ENCODE measurements around the gene BAIAP2. TPM values are rescaled to one million over a fixed set of nuclear protein-coding genes. Genes with fewer than 3 reads are reported as not detected.
A peak's percentile ranks its signal among the peaks of the same experiment; 100 is the strongest.

BAIAP2 gene
- total and polyA plus RNA-seq, 2 of the 13 experiments (the other 11 are each of a cell fraction or from before 2014, with no cell fraction given) = 22.5 to 24.0 TPM

DNA sequence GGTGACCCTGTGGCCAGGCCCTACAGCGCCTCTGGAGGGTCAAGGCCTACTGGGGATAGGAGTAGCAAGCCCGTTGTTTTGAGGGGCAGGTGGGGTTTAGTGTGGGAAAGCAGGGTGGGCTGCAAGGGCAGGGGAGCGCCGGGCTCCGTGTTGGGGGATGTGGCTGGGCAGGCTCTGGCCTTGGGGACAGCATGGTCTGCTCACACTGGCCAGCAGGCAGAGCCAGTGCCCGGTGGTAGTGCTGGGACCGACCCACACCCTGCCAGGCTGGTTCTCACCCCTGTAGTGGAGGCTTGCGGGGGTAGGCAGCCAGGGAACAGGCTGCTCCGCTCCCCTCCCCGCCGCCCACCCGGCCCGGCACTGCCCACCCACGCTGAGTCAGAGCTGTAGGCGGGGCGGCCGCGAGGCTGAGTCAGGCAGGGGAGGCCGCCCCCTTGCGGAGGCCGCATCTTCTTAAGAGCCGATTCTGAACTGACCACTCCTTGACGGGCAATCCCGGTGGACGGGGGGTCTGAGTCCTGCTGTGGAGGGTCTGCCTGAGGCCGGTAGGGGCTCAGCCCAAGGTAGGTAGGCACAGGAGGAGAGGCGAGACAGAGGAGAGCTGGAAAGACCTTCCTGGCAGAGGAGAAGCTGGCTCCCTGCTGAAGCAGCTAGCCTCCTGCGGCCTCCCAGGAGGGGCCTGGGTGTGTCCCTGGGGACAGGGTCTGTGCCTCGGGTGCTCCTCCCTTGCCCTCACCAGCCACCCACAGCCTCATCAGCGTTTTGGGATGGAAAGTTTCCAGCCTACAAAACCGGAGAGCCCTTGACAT is 62.4 kb downstream of the BAIAP2 start (continued):
- TF ChIP-seq ZNF224 (CRISPR knock-in tag; IDR thresholded peaks at IDR 0.05) (no peak), FOXK1 (CRISPR knock-in tag; IDR thresholded peaks at IDR 0.05; ENCODE audit: borderline replicate concordance, low read depth) (0 out of 2 replicates have a peak, but pooled peaks have one; percentile 17), GZF1 (CRISPR knock-in tag; IDR thresholded peaks at IDR 0.05) (peak; percentile 63; the same call in 1 of the 2 replicates), ZNF879 (CRISPR knock-in tag; IDR thresholded peaks at IDR 0.05) (no peak), RBAK (CRISPR knock-in tag; IDR thresholded peaks at IDR 0.05) (no peak), HNRNPLL (IDR thresholded peaks at IDR 0.05; ENCODE audit: low read depth, low read length, poor library complexity, severe bottlenecking) (peak; percentile 51), KAT8 (CRISPR knock-in tag; IDR thresholded peaks at IDR 0.05) (peak; percentile 41), ZNF180 (CRISPR knock-in tag; IDR thresholded peaks at IDR 0.05; ENCODE audit: borderline replicate concordance, low read depth) (no peak), ZNF430 (CRISPR knock-in tag; IDR thresholded peaks at IDR 0.05) (0 out of 2 replicates have a peak, but pooled peaks have one; percentile 63), SMARCC2 (IDR thresholded peaks at IDR 0.05) (no peak), HCFC1 (IDR thresholded peaks at IDR 0.05; ENCODE audit: low read depth, low read length) (peak; percentile 15; the same call in 1 of the 2 replicates), ZNF547 (CRISPR knock-in tag; IDR thresholded peaks at IDR 0.05) (no peak), SAFB2 (CRISPR knock-in tag; IDR thresholded peaks at IDR 0.05; ENCODE audit: borderline replicate concordance, low read depth) (no peak)
- TF ChIP-seq, protein P1, sequence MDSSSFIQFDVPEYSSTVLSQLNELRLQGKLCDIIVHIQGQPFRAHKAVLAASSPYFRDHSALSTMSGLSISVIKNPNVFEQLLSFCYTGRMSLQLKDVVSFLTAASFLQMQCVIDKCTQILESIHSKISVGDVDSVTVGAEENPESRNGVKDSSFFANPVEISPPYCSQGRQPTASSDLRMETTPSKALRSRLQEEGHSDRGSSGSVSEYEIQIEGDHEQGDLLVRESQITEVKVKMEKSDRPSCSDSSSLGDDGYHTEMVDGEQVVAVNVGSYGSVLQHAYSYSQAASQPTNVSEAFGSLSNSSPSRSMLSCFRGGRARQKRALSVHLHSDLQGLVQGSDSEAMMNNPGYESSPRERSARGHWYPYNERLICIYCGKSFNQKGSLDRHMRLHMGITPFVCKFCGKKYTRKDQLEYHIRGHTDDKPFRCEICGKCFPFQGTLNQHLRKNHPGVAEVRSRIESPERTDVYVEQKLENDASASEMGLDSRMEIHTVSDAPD (CRISPR knock-in tag; IDR thresholded peaks at IDR 0.05) = no peak
- TF ChIP-seq, protein P2, sequence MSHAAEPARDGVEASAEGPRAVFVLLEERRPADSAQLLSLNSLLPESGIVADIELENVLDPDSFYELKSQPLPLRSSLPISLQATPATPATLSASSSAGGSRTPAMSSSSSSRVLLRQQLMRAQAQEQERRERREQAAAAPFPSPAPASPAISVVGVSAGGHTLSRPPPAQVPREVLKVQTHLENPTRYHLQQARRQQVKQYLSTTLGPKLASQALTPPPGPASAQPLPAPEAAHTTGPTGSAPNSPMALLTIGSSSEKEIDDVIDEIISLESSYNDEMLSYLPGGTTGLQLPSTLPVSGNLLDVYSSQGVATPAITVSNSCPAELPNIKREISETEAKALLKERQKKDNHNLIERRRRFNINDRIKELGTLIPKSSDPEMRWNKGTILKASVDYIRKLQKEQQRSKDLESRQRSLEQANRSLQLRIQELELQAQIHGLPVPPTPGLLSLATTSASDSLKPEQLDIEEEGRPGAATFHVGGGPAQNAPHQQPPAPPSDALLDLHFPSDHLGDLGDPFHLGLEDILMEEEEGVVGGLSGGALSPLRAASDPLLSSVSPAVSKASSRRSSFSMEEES (CRISPR knock-in tag; IDR thresholded peaks at IDR 0.05) = no peak
- TF ChIP-seq, protein P3, sequence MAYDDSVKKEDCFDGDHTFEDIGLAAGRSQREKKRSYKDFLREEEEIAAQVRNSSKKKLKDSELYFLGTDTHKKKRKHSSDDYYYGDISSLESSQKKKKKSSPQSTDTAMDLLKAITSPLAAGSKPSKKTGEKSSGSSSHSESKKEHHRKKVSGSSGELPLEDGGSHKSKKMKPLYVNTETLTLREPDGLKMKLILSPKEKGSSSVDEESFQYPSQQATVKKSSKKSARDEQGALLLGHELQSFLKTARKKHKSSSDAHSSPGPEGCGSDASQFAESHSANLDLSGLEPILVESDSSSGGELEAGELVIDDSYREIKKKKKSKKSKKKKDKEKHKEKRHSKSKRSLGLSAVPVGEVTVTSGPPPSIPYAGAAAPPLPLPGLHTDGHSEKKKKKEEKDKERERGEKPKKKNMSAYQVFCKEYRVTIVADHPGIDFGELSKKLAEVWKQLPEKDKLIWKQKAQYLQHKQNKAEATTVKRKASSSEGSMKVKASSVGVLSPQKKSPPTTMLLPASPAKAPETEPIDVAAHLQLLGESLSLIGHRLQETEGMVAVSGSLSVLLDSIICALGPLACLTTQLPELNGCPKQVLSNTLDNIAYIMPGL (CRISPR knock-in tag; IDR thresholded peaks at IDR 0.05; ENCODE audit: borderline replicate concordance in 1 of 2, low read depth in 1 of 2) = peak; percentile 72 to 79; a peak in 3 of 4 replicates
- TF ChIP-seq, protein P4, sequence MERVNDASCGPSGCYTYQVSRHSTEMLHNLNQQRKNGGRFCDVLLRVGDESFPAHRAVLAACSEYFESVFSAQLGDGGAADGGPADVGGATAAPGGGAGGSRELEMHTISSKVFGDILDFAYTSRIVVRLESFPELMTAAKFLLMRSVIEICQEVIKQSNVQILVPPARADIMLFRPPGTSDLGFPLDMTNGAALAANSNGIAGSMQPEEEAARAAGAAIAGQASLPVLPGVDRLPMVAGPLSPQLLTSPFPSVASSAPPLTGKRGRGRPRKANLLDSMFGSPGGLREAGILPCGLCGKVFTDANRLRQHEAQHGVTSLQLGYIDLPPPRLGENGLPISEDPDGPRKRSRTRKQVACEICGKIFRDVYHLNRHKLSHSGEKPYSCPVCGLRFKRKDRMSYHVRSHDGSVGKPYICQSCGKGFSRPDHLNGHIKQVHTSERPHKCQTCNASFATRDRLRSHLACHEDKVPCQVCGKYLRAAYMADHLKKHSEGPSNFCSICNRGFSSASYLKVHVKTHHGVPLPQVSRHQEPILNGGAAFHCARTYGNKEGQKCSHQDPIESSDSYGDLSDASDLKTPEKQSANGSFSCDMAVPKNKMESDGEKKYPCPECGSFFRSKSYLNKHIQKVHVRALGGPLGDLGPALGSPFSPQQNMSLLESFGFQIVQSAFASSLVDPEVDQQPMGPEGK (CRISPR knock-in tag; IDR thresholded peaks at IDR 0.05) = peak; percentile 48; the same call in 1 of the 2 replicates
- TF ChIP-seq, protein P5, sequence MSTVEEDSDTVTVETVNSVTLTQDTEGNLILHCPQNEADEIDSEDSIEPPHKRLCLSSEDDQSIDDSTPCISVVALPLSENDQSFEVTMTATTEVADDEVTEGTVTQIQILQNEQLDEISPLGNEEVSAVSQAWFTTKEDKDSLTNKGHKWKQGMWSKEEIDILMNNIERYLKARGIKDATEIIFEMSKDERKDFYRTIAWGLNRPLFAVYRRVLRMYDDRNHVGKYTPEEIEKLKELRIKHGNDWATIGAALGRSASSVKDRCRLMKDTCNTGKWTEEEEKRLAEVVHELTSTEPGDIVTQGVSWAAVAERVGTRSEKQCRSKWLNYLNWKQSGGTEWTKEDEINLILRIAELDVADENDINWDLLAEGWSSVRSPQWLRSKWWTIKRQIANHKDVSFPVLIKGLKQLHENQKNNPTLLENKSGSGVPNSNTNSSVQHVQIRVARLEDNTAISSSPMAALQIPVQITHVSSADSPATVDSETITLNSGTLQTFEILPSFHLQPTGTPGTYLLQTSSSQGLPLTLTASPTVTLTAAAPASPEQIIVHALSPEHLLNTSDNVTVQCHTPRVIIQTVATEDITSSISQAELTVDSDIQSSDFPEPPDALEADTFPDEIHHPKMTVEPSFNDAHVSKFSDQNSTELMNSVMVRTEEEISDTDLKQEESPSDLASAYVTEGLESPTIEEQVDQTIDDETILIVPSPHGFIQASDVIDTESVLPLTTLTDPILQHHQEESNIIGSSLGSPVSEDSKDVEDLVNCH (CRISPR knock-in tag; IDR thresholded peaks at IDR 0.05) = no peak
- TF ChIP-seq, protein P6, sequence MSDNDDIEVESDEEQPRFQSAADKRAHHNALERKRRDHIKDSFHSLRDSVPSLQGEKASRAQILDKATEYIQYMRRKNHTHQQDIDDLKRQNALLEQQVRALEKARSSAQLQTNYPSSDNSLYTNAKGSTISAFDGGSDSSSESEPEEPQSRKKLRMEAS (IDR thresholded peaks at IDR 0.05) = peak; percentile 63
